HG02798 (cell line): ENCODE results near the gene JMJD7.

Experiments
- ATAC-seq: cut with Tn5 transposase; IDR thresholded peaks from one replicate; pipeline ENCODE4 v1.9.1; 2021; ENCODE audit warnings: mild to moderate bottlenecking; ENCODE audit not compliant: unreplicated experiment, poor library complexity

Gene JMJD7

GRCh38 chr15:41839781-41840491 lies 12.0 kb downstream of the JMJD7 start:
- ATAC-seq = no peak

GRCh38 chr15:41840673-41841072 lies 12.8 kb downstream of the JMJD7 start:
- ATAC-seq = no peak

DNA sequence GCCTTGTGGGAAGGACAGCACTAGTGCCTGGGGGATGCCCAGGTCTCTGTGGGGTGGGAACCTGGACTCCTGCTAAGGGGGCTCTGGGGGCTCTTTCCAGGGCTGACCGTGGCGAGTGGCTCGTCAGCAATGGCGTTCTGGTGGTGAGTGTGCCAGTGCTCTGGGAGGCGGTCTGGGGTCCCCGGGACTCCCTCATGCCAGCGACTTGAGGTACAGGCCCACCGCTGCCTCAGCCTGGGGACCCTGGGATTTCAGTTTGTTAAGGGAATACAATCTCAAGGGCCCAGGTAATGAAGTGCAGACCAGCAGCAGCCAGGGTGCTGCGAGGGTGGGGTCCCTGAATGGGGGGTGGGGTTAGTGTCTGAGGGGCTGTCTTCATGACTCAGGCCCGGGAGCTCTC lies 13.2 kb downstream of the JMJD7 start:
- no peak for ATAC-seq

DNA sequence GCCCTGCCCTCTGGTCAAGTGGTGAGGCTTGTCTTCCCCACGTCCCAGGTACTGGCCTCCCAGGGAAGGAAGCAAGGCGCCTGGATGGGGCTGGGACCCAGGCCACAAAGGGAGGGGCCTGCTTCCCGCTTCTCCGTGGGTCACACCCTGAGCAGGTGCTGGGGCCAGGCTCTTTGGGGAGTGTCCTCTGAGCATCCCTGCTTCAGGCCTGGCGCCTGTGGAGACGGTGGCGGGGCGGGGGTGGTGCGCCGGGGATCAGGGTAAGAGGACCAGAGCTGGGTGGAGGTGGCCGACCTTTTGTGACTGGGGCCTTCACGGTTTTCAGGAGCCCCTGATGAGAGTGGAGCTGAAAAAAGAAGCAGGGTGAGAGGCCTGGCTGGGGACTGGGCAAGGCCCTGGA lies 14.3 kb downstream of the JMJD7 start:
- no peak for ATAC-seq

- ATAC-seq = no peak
Measured at GRCh38 chr15:41843571-41843970, 15.7 kb downstream of the JMJD7 start.

GRCh38 chr15:41844814-41845213 lies 16.9 kb downstream of the JMJD7 start:
- ATAC-seq = no peak

- no peak for ATAC-seq
Measured at GRCh38 chr15:41847206-41847605, 19.3 kb downstream of the JMJD7 start.

DNA sequence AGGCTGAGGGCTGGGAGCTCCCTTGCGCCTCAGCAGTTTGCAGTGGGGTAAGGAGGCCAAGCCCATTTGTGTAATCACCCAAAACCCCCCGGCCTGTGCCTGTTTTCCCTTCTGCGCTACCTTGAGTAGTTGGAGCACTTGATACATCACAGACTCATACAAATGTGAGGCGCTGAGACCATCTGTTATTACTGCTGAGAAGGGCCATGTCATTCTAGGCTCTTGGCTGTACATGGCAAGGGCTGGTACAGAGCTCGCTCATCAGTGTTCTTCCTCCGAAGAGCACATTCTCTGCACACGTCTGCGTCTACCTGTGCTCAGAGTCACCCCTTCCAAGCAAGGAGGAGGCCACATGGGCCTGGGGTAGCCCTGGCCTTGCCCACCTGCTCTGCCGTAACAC lies 20.1 kb downstream of the JMJD7 start:
- ATAC-seq = no peak

GRCh38 chr15:41848631-41849030 lies 20.7 kb downstream of the JMJD7 start:
- no peak for ATAC-seq

DNA sequence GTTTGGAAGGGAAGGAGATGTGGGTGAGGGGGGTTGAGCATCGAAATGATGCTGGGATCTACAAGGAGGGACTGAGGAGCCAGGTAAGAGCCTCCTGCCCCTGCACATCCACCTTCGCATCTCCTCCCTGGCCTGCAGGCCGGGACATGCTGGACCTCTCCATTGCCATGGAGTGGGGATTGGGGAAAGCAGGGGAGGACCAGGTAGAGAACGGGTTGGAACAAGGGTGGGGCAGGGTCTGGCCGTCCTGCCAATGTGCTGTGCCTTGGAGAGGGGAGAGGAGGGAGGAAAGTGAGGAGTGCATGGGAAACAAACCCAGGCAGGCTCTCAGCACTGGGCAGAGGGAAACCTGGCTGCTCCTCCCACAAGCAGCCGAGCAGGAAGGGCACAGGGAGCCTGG lies 21.3 kb downstream of the JMJD7 start:
- ATAC-seq = no peak

- no peak for ATAC-seq
Measured at GRCh38 chr15:41849861-41850260, 22.0 kb downstream of the JMJD7 start.

DNA sequence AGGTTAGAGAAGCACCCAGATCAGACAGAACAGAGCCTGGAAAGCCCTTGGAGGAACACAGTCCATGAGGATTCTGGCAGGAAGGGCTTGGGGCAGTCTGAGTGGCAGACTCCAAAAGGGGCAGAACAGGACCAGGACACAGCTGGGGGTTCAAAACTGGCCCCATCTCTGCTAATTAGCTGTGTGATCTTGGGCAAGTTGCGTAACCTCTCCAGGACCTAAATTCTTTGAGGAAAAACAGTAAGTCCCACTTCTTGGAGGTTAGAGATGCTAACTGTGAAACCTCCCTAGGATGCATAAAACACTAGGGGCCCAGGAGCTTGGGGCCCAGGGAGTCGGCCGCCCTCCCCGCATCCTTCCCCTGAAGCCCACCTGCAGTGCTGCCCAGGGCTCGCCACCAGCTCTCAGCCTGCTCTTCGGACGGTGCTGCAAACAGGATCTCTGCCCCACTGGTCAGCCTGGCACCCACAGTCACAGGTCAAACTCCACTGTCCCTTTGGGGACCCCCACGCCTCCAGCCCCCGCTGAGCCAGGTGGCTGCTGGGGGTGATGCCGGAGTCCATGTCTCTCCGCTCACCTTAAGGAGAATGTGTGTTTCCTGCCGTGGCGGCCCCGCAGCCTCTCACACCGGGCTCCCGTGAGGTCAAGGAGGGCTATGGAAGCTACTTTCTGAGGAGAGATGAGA lies 22.7 kb downstream of the JMJD7 start:
- no peak for ATAC-seq

GRCh38 chr15:41851167-41851523 lies 23.3 kb downstream of the JMJD7 start:
- no peak for ATAC-seq

GRCh38 chr15:41851755-41852370 lies 24.0 kb downstream of the JMJD7 start:
- no peak for ATAC-seq

- ATAC-seq = no peak
Measured at GRCh38 chr15:41852736-41853590, 25.1 kb downstream of the JMJD7 start.

GRCh38 chr15:41853831-41854230 lies 25.9 kb downstream of the JMJD7 start:
- ATAC-seq = no peak

DNA sequence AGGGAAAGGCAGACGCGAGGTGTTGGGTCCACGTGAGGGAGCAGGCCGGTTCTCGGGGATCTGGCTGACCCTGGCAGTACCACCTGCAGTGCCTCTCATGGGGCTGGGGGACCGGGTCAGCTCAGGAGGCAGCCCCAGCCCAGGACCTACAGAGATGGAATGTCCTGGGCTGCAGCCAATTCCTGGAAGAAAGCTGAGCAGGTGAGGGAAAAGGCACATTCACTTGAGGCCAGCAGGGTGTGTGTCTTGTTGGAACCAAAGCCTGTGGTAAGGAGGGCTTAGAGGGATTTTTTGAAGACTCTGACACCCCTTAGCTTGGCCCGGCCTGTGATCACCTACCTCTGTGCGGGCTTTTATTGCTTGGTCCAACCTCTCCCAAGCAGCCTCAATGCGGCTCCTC lies 26.6 kb downstream of the JMJD7 start:
- no peak for ATAC-seq

DNA sequence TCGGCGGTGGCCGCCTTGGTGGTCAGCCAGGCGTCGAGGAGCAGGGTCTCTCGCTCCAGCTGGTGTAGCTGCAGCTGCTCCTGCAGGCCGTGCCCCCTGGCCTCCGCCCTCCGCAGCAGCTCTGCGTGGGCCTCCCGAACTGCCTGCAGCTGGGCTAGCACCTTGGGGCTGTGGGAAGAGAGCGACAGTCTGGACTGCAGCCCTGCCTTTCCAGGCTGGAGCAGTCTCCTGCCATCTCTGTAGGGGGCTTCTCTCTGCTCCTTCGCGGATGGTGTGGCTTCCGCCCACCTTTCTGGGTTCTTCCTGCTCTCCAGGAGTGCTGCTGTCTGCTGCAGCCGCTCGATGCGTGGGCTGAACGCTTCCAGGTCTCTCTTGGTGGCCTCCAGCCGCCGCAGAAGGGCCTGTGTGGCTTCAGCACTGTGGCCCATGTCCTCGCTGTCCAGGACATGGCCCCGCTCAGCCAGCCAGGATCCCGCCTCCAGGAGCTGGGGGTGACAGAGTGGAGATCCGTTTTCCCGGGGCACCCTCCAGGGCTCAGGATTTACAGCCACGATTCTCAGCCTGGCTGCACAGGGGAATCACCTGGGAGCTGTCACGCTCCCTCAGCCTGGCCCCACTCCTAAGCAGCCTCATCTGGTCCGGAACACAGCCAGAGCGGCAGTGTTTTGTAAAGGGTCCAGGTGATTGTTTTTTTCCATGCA lies 27.5 kb downstream of the JMJD7 start:
- ATAC-seq = no peak

DNA sequence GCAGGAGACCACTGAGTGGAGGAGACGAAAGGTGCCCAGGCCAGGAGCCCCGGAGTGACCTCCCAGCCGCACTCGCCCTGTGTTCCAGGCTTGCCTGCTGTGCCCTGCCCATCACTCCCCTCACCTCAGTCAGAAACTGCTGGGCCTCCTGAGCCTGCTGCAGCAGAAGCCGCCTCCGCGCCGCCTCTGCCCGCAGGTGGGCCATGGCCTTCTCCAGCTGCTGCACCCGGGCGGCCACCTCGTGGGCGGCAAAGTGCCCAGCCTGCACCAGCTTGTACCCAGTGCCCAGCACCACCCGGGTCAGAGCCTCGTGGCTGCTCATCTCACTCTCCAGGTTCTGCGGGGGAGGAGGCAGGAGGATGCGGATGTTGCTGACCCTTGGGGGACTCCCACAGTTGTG lies 28.4 kb downstream of the JMJD7 start:
- no peak for ATAC-seq

GRCh38 chr15:41856716-41857115 lies 28.8 kb downstream of the JMJD7 start:
- no peak for ATAC-seq
